Stimulated activated CD8-positive, alpha-beta memory T cell treated with anti-CD3 and anti-CD28 coated beads, Interleukin-7, amount 100 ng/mL, for 24 hours (primary cell): Measurements from ENCODE around the gene FBN3.

Source experiments
- DNase-seq: peaks from one replicate; pipeline ENCODE4 v3.0.0-alpha.2; 2020; ENCODE audit warnings: low read depth

The FBN3 gene

GRCh38 chr19:8020681-8021080 lies 128.7 kb downstream of the FBN3 start:
- DNase-seq: no peak

- no peak for DNase-seq
Measured at GRCh38 chr19:8017808-8018207, 131.6 kb downstream of the FBN3 start.
